ENCODE results near the gene EVI5.
A peak's percentile ranks its signal among the peaks of the same experiment; 100 is the strongest.
"Not testable (repeated sequence)": the region's sequence is repeated elsewhere in the genome, so short reads cannot be mapped to it uniquely, and the experiment has no call there.

Gene EVI5

GRCh38 chr1:92623187-92623778 lies 161.6 kb downstream of the EVI5 start:
- no peaks in the 10 kb centered on the region for H3K4me1 Mint-ChIP-seq
- H3K4me3 Mint-ChIP-seq = no peak overlapping the region
- no peak for DNase-seq (ENCODE audit: low spot score in 2 of 2)
- H3K27ac Mint-ChIP-seq (ENCODE audit: low read depth) = no peak overlapping the region
- H3K36me3 Mint-ChIP-seq (ENCODE audit: insufficient read depth) = no peaks in the 10 kb centered on the region
- no peaks in the 10 kb centered on the region for H3K27me3 Mint-ChIP-seq
- no peak for ATAC-seq (replicated peaks; ENCODE audit: extremely low read depth, poor library complexity, severe bottlenecking)
- H3K9me3 Mint-ChIP-seq = no peaks in the 10 kb centered on the region

GRCh38 chr1:92619466-92620189 lies 165.3 kb downstream of the EVI5 start:
- Mint-ChIP-seq H3K4me3 (no peak overlapping the region), H3K27me3 (no peaks in the 10 kb centered on the region), H3K4me1 (no peaks in the 10 kb centered on the region), H3K9me3 (no peaks in the 10 kb centered on the region), H3K27ac (ENCODE audit: low read depth) (no peak overlapping the region), H3K36me3 (ENCODE audit: insufficient read depth) (no peaks in the 10 kb centered on the region)
- DNase-seq (ENCODE audit: low spot score in 2 of 2) (no peak), ATAC-seq (replicated peaks; ENCODE audit: extremely low read depth, poor library complexity, severe bottlenecking) (no peak)

- no peak for ATAC-seq (replicated peaks; ENCODE audit: extremely low read depth, poor library complexity, severe bottlenecking)
- DNase-seq (ENCODE audit: low spot score in 2 of 2) = no peak
- Mint-ChIP-seq H3K27ac (ENCODE audit: low read depth) (no peak overlapping the region), H3K9me3 (no peaks in the 10 kb centered on the region), H3K27me3 (no peaks in the 10 kb centered on the region), H3K4me3 (no peak overlapping the region), H3K4me1 (no peaks in the 10 kb centered on the region), H3K36me3 (ENCODE audit: insufficient read depth) (peaks cover 1% of the 10 kb centered on the region)
These were observed 183.9 kb downstream of the EVI5 start for GRCh38 chr1:92601044-92601443.

GRCh38 chr1:92599184-92599583 lies 185.7 kb downstream of the EVI5 start:
- DNase-seq (ENCODE audit: low spot score in 2 of 2) = no peak
- Mint-ChIP-seq H3K27me3 (no peaks in the 10 kb centered on the region), H3K4me3 (no peak overlapping the region), H3K27ac (ENCODE audit: low read depth) (no peak overlapping the region), H3K9me3 (no peaks in the 10 kb centered on the region), H3K4me1 (no peaks in the 10 kb centered on the region), H3K36me3 (ENCODE audit: insufficient read depth) (peaks cover 1% of the 10 kb centered on the region)
- no peak for ATAC-seq (replicated peaks; ENCODE audit: extremely low read depth, poor library complexity, severe bottlenecking)

GRCh38 chr1:92589361-92589760 lies 195.5 kb downstream of the EVI5 start:
- not testable (repeated sequence) for H3K36me3 Mint-ChIP-seq (ENCODE audit: insufficient read depth); H3K27me3 Mint-ChIP-seq; ATAC-seq (replicated peaks; ENCODE audit: extremely low read depth, poor library complexity, severe bottlenecking); H3K27ac Mint-ChIP-seq (ENCODE audit: low read depth); DNase-seq (ENCODE audit: low spot score in 2 of 2); H3K9me3 Mint-ChIP-seq; H3K4me3 Mint-ChIP-seq; H3K4me1 Mint-ChIP-seq

- Mint-ChIP-seq H3K27ac (ENCODE audit: low read depth) (no peak overlapping the region), H3K27me3 (no peaks in the 10 kb centered on the region), H3K9me3 (no peaks in the 10 kb centered on the region), H3K36me3 (ENCODE audit: insufficient read depth) (no peaks in the 10 kb centered on the region), H3K4me3 (no peak overlapping the region), H3K4me1 (peaks cover 8% of the 10 kb centered on the region)
- no peak for DNase-seq (ENCODE audit: low spot score in 2 of 2)
- ATAC-seq (replicated peaks; ENCODE audit: extremely low read depth, poor library complexity, severe bottlenecking) = no peak
These were observed 197.5 kb downstream of the EVI5 start for GRCh38 chr1:92587445-92587844.

- Mint-ChIP-seq H3K4me3 (peak overlapping the region; percentile 44), H3K4me1 (peaks cover 18% of the 10 kb centered on the region), H3K9me3 (no peaks in the 10 kb centered on the region), H3K36me3 (ENCODE audit: insufficient read depth) (no peaks in the 10 kb centered on the region), H3K27me3 (no peaks in the 10 kb centered on the region), H3K27ac (ENCODE audit: low read depth) (no peak overlapping the region)
- no peak for ATAC-seq (replicated peaks; ENCODE audit: extremely low read depth, poor library complexity, severe bottlenecking)
- DNase-seq (ENCODE audit: low spot score in 2 of 2) = no peak
These were observed 199.1 kb downstream of the EVI5 start for GRCh38 chr1:92585831-92586230.

- H3K9me3 Mint-ChIP-seq; H3K36me3 Mint-ChIP-seq (ENCODE audit: insufficient read depth); H3K4me3 Mint-ChIP-seq; DNase-seq (ENCODE audit: low spot score in 2 of 2); H3K27me3 Mint-ChIP-seq; ATAC-seq (replicated peaks; ENCODE audit: extremely low read depth, poor library complexity, severe bottlenecking): not testable (repeated sequence)
- Mint-ChIP-seq H3K4me1 (peaks cover 18% of the 10 kb centered on the region), H3K27ac (ENCODE audit: low read depth) (peak overlapping the region; percentile 73)
These were observed 200.1 kb downstream of the EVI5 start for GRCh38 chr1:92584810-92585209.

- no peaks in the 10 kb centered on the region for H3K9me3 Mint-ChIP-seq
- peaks cover 18% of the 10 kb centered on the region for H3K4me1 Mint-ChIP-seq
- DNase-seq (ENCODE audit: low spot score in 2 of 2) (no peak), ATAC-seq (replicated peaks; ENCODE audit: extremely low read depth, poor library complexity, severe bottlenecking) (peak; percentile 97)
- H3K4me3 Mint-ChIP-seq = peak overlapping the region; percentile 10
- H3K36me3 Mint-ChIP-seq (ENCODE audit: insufficient read depth) = no peaks in the 10 kb centered on the region
- H3K27me3 Mint-ChIP-seq = no peaks in the 10 kb centered on the region
- peak overlapping the region; percentile 73 for H3K27ac Mint-ChIP-seq (ENCODE audit: low read depth)
These were observed 200.8 kb downstream of the EVI5 start for GRCh38 chr1:92583821-92584760.

GRCh38 chr1:92577261-92577895 lies 207.5 kb downstream of the EVI5 start:
- H3K4me3 Mint-ChIP-seq = no peak overlapping the region
- H3K4me1 Mint-ChIP-seq = peaks cover 10% of the 10 kb centered on the region
- no peak for DNase-seq (ENCODE audit: low spot score in 2 of 2)
- no peak for ATAC-seq (replicated peaks; ENCODE audit: extremely low read depth, poor library complexity, severe bottlenecking)
- no peaks in the 10 kb centered on the region for H3K9me3 Mint-ChIP-seq
- H3K27ac Mint-ChIP-seq (ENCODE audit: low read depth) = no peak overlapping the region
- no peaks in the 10 kb centered on the region for H3K27me3 Mint-ChIP-seq
- H3K36me3 Mint-ChIP-seq (ENCODE audit: insufficient read depth) = no peaks in the 10 kb centered on the region

- no peaks in the 10 kb centered on the region for H3K9me3 Mint-ChIP-seq
- no peaks in the 10 kb centered on the region for H3K4me1 Mint-ChIP-seq
- DNase-seq (ENCODE audit: low spot score in 2 of 2) (no peak), ATAC-seq (replicated peaks; ENCODE audit: extremely low read depth, poor library complexity, severe bottlenecking) (no peak)
- peaks cover under 1% of the 10 kb centered on the region for H3K36me3 Mint-ChIP-seq (ENCODE audit: insufficient read depth)
- H3K27me3 Mint-ChIP-seq = no peaks in the 10 kb centered on the region
- no peak overlapping the region for H3K27ac Mint-ChIP-seq (ENCODE audit: low read depth)
- no peak overlapping the region for H3K4me3 Mint-ChIP-seq
These were observed 209.8 kb downstream of the EVI5 start for GRCh38 chr1:92575123-92575522.

GRCh38 chr1:92572520-92572919 lies 212.4 kb downstream of the EVI5 start:
- H3K4me1 Mint-ChIP-seq = no peaks in the 10 kb centered on the region
- H3K36me3 Mint-ChIP-seq (ENCODE audit: insufficient read depth) = peaks cover 1% of the 10 kb centered on the region
- ATAC-seq (replicated peaks; ENCODE audit: extremely low read depth, poor library complexity, severe bottlenecking) (no peak), DNase-seq (ENCODE audit: low spot score in 2 of 2) (no peak)
- no peaks in the 10 kb centered on the region for H3K27me3 Mint-ChIP-seq
- H3K27ac Mint-ChIP-seq (ENCODE audit: low read depth) = no peak overlapping the region
- no peak overlapping the region for H3K4me3 Mint-ChIP-seq
- H3K9me3 Mint-ChIP-seq = no peaks in the 10 kb centered on the region
